Mesothelial cell of epicardium (in vitro differentiated cells): ENCODE data around the gene PCSK6. TPM values are rescaled to one million over a fixed set of nuclear protein-coding genes. Genes with fewer than 3 reads are reported as not detected.

Source experiments
- DNase-seq, 2 experiments: peaks; one replicate each; pipeline ENCODE4 v3.0.0; 2021; ENCODE audit warnings: low spot score in 2 of 2; ENCODE audit not compliant: unreplicated experiment in 2 of 2
- H3K27ac Mint-ChIP-seq: 2 replicates; pipeline ENCODE4 v1.8.0; 2021; ENCODE audit warnings: mixed read lengths
- H3K27me3 Mint-ChIP-seq: 2 replicates; pipeline ENCODE4 v1.8.0; 2021; ENCODE audit warnings: low read depth, mixed read lengths
- H3K36me3 Mint-ChIP-seq: 2 replicates; pipeline ENCODE4 v1.8.0; 2021; ENCODE audit warnings: mixed read lengths
- H3K4me1 Mint-ChIP-seq: 2 replicates; pipeline ENCODE4 v1.8.0; 2021; ENCODE audit warnings: mixed read lengths
- H3K4me3 Mint-ChIP-seq: 2 replicates; pipeline ENCODE4 v1.8.0; 2021; ENCODE audit warnings: mild to moderate bottlenecking, moderate library complexity, mixed read lengths
- H3K9me3 Mint-ChIP-seq: 2 replicates; pipeline ENCODE4 v1.8.0; 2021; ENCODE audit warnings: mixed read lengths
- CTCF ChIP-seq: fragments of 200-600 bp; sonication (generic); IDR thresholded peaks from one replicate; pipeline ENCODE4 v1.5.0; 2021; ENCODE audit warnings: antibody characterized with exemption; ENCODE audit not compliant: unreplicated experiment
- total RNA-seq: library from RNA; stranded (reverse); gene quantifications from 3 replicates; pipeline ENCODE4 v1.2.1, GENCODE V29; 2021

Gene PCSK6
- total RNA-seq, 1 donor from 2014 or later: 4.5 TPM

GRCh38 chr15:101390462-101390861 is 99.0 kb downstream of the PCSK6 start:
- H3K9me3 Mint-ChIP-seq: no peaks in the 10 kb centered on the region
- DNase-seq: no peak
- no peaks in the 10 kb centered on the region for H3K4me1 Mint-ChIP-seq
- no peak overlapping the region for H3K4me3 Mint-ChIP-seq
- H3K27ac Mint-ChIP-seq: no peak overlapping the region
- no peaks in the 10 kb centered on the region for H3K36me3 Mint-ChIP-seq
- TF ChIP-seq CTCF: no peak
- peaks cover 6% of the 10 kb centered on the region for H3K27me3 Mint-ChIP-seq

DNA sequence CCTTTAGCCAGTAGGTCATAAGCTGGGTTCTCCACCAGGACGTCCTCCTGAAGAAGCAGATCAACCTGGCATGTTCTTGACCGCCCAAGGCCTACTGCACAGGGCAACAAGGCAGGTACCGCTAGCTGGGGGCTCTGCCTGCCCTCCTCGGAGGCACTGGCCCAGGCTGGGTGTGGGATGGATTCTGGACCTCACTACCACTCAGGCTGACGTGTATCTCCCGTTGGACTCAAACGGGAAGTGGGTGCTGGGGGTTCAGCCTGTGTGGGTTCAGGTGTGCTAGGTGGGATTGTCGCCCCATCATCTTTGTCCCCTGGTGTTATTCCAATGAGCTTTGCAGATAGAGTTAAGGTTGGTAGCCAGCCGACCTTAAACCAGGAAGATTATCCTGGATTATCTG is 99.4 kb downstream of the PCSK6 start:
- Mint-ChIP-seq H3K4me3 (no peak overlapping the region), H3K4me1 (no peaks in the 10 kb centered on the region), H3K27ac (no peak overlapping the region), H3K9me3 (no peaks in the 10 kb centered on the region), H3K36me3 (no peaks in the 10 kb centered on the region), H3K27me3 (peaks cover 7% of the 10 kb centered on the region)
- TF ChIP-seq CTCF: no peak
- DNase-seq: no peak

DNA sequence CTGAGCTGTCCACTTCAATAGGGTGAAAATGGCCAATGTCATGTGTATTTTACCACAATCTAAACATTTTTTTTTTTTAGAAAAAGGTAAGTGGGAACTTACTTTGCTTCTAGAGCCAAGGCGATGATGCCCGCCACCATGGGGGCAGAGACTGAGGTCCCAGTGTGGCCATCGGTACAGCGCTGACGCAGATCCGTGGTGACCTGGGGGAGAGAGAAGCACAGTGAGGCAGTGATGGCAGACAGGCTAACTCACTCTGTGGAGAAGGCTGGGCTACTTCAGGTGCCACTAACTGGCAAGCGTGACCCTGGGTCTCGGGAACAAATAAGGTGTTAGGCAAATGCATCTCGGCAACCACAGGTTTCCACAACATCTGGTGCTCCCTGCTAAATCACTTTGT is 100.1 kb downstream of the PCSK6 start:
- no peaks in the 10 kb centered on the region for H3K9me3 Mint-ChIP-seq
- no peak overlapping the region for H3K27ac Mint-ChIP-seq
- no peak overlapping the region for H3K4me3 Mint-ChIP-seq
- no peak for TF ChIP-seq CTCF
- no peaks in the 10 kb centered on the region for H3K4me1 Mint-ChIP-seq
- DNase-seq: no peak
- no peaks in the 10 kb centered on the region for H3K36me3 Mint-ChIP-seq
- peaks cover 3% of the 10 kb centered on the region for H3K27me3 Mint-ChIP-seq

- DNase-seq: no peak
- Mint-ChIP-seq H3K4me1 (no peaks in the 10 kb centered on the region), H3K36me3 (no peaks in the 10 kb centered on the region), H3K9me3 (no peaks in the 10 kb centered on the region), H3K27ac (no peak overlapping the region), H3K27me3 (peaks cover 1% of the 10 kb centered on the region), H3K4me3 (no peak overlapping the region)
- no peak for TF ChIP-seq CTCF
Measured at GRCh38 chr15:101388046-101388445, 101.5 kb downstream of the PCSK6 start.

- Mint-ChIP-seq H3K36me3 (no peaks in the 10 kb centered on the region), H3K4me1 (no peaks in the 10 kb centered on the region), H3K9me3 (no peaks in the 10 kb centered on the region), H3K4me3 (no peak overlapping the region), H3K27ac (no peak overlapping the region), H3K27me3 (peaks cover 1% of the 10 kb centered on the region)
- no peak for TF ChIP-seq CTCF
- no peak for DNase-seq
Measured at GRCh38 chr15:101387574-101387973, 101.9 kb downstream of the PCSK6 start.

- TF ChIP-seq CTCF: no peak
- H3K4me3 Mint-ChIP-seq: no peak overlapping the region
- H3K27me3 Mint-ChIP-seq: peaks cover 1% of the 10 kb centered on the region
- H3K9me3 Mint-ChIP-seq: no peaks in the 10 kb centered on the region
- no peak overlapping the region for H3K27ac Mint-ChIP-seq
- no peaks in the 10 kb centered on the region for H3K36me3 Mint-ChIP-seq
- H3K4me1 Mint-ChIP-seq: no peaks in the 10 kb centered on the region
- no peak for DNase-seq
Measured at GRCh38 chr15:101386967-101387366, 102.5 kb downstream of the PCSK6 start.
